Parathyroid adenoma (tissue), 2 donors: ENCODE data around the gene KCNT1.

Experiments
- H2AFZ ChIP-seq: fragments of 300-600 bp; sonication (generic); one replicate; pipeline ENCODE4 v1.7.0; 2017; ENCODE audit warnings: antibody characterized with exemption, mild to moderate bottlenecking
- H3K27ac ChIP-seq: fragments of 300-600 bp; sonication (generic); one replicate; pipeline ENCODE4 v1.7.0; 2017
- H3K27me3 ChIP-seq: fragments of 300-600 bp; sonication (generic); one replicate; pipeline ENCODE4 v1.7.0; 2017; ENCODE audit warnings: low read length; ENCODE audit not compliant: control insufficient read depth, insufficient read depth
- H3K36me3 ChIP-seq: fragments of 300-600 bp; sonication (generic); one replicate; pipeline ENCODE4 v1.7.0; 2017; ENCODE audit warnings: low read length; ENCODE audit not compliant: control insufficient read depth, insufficient read depth
- H3K4me1 ChIP-seq: fragments of 300-600 bp; sonication (generic); one replicate; pipeline ENCODE4 v1.7.0; 2017; ENCODE audit warnings: control low read depth
- H3K4me2 ChIP-seq: fragments of 300-600 bp; sonication (generic); one replicate; pipeline ENCODE4 v1.7.0; 2017; ENCODE audit warnings: low read length
- H3K4me3 ChIP-seq: fragments of 300-600 bp; sonication (generic); one replicate; pipeline ENCODE4 v1.7.0; 2017; ENCODE audit warnings: low read depth, low read length
- H3K79me2 ChIP-seq: fragments of 300-600 bp; sonication (generic); one replicate; pipeline ENCODE4 v1.7.0; 2017; ENCODE audit warnings: control low read depth
- H3K9ac ChIP-seq: fragments of 300-600 bp; sonication (generic); one replicate; pipeline ENCODE4 v1.7.0; 2017; ENCODE audit warnings: mild to moderate bottlenecking
- H3K9me3 ChIP-seq: fragments of 300-600 bp; sonication (generic); one replicate; pipeline ENCODE4 v1.7.0; 2017; ENCODE audit warnings: low read length; ENCODE audit not compliant: control insufficient read depth
- CTCF ChIP-seq: fragments of 300-600 bp; sonication (generic); IDR thresholded peaks from one replicate; pipeline ENCODE4 v1.7.0; 2017; ENCODE audit warnings: antibody characterized with exemption, mild to moderate bottlenecking
- donor health status: primary hyperparathyroidism.

Gene KCNT1

DNA sequence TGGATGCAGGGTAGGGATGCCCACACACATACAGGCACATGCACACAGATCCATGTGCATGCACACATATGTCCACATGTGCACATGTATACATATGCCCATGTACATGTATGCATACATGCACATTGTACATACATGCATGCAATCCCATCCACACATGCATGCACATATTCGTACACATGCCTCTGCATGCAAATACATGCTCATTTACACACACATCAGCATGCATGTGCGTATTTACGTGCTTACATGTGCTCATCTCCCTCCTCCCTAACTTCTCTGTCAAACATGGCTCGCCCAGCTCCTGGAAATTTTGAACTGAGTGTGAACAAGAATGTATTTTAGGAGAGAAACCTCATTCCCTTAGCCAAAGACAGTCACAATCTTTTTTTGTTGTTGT is 6.2 kb downstream of the KCNT1 start:
- no peaks in the 10 kb centered on the region for H3K4me1 ChIP-seq
- H3K9me3 ChIP-seq, result no peaks in the 10 kb centered on the region
- H3K27me3 ChIP-seq, result no peaks in the 10 kb centered on the region
- no peak overlapping the region for H3K9ac ChIP-seq
- H3K79me2 ChIP-seq, result no peaks in the 10 kb centered on the region
- no peaks in the 10 kb centered on the region for H3K36me3 ChIP-seq
- H3K4me3 ChIP-seq, result no peak overlapping the region
- H3K27ac ChIP-seq, result no peak overlapping the region
- no peak overlapping the region for H3K4me2 ChIP-seq
- H2AFZ ChIP-seq, result no peak overlapping the region
- TF ChIP-seq CTCF, result no peak

GRCh38 chr9:135711391-135711790 is 9.4 kb downstream of the KCNT1 start:
- H3K4me1 ChIP-seq, result no peaks in the 10 kb centered on the region
- no peak for TF ChIP-seq CTCF
- H3K36me3 ChIP-seq, result no peaks in the 10 kb centered on the region
- H3K4me3 ChIP-seq, result no peak overlapping the region
- no peak overlapping the region for H3K9ac ChIP-seq
- H3K9me3 ChIP-seq, result no peaks in the 10 kb centered on the region
- H3K4me2 ChIP-seq, result no peak overlapping the region
- H3K79me2 ChIP-seq, result no peaks in the 10 kb centered on the region
- H3K27me3 ChIP-seq, result no peaks in the 10 kb centered on the region
- no peak overlapping the region for H3K27ac ChIP-seq
- no peak overlapping the region for H2AFZ ChIP-seq

DNA sequence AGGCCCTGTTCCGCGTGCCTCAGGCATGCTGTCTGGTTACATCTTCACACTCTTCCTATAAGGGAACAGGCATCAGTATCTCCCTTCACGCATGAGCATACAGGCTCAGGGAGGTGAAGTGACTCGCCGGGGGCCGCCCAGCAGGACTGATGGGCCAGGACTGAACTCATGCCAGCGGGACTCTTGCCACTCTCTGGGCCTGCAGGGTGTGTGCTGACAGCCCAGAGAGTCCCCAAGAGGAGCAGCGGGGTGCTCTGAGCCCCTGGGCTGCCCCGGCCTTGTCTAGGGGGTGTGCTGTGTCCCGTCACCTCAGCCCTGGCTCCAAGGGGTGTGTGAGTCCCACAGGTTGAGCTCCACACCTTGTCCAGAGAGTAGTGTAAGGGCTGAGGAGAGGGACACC is 9.9 kb downstream of the KCNT1 start:
- no peak overlapping the region for H3K27ac ChIP-seq
- H3K27me3 ChIP-seq, result no peaks in the 10 kb centered on the region

DNA sequence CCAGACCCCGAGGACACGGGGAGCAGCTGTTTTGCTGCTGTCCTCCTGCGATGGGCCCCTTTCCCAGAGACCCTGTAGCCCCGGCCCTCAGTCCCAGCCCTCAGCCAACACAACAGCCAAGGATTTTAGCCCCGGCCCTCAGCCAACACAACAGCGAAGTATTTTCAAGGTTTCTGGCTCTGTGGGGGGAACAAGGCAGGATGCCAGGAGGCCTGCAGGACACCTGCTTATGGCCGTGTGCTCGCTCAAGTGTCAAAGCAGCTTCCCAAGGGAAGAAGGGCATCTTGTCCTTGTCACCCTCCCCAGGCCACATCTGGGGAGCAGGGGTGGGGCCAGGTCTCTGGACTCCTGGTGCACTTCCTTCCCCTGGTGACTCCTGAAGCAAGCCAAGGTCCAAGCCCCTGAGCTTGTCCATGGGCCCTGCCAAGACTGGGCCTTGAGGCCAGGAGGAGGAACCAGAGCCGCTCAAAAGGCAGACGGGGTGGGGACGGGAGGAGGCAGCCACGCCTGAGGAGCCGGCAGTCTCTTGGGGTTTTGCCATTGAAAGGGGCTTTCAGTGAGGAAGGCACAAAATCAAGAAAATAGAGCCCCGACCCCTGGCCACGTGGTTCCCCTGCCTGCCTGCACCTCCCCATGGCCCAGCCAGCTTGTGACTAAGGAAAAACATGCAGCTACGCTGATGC is 10.8 kb downstream of the KCNT1 start:
- no peak for TF ChIP-seq CTCF
- Histone ChIP-seq H3K4me2 (no peak overlapping the region), H3K4me3 (no peak overlapping the region), H3K79me2 (no peaks in the 10 kb centered on the region), H3K27me3 (no peaks in the 10 kb centered on the region), H3K4me1 (no peaks in the 10 kb centered on the region), H3K36me3 (no peaks in the 10 kb centered on the region), H3K27ac (no peak overlapping the region), H3K9me3 (no peaks in the 10 kb centered on the region), H3K9ac (no peak overlapping the region), H2AFZ (no peak overlapping the region)

More for the DNA sequence above, 9.9 kb downstream of the KCNT1 start:
- Histone ChIP-seq H3K36me3 (no peaks in the 10 kb centered on the region), H3K9ac (no peak overlapping the region), H3K4me2 (no peak overlapping the region), H3K4me3 (no peak overlapping the region), H3K9me3 (no peaks in the 10 kb centered on the region), H3K79me2 (no peaks in the 10 kb centered on the region), H3K4me1 (no peaks in the 10 kb centered on the region), H2AFZ (no peak overlapping the region)
- no peak for TF ChIP-seq CTCF
